Mesenchymal stem cell (in vitro differentiated cells and primary cell): ENCODE results near the gene THAP4.

ENCODE experiments used
- DNase-seq: peaks from one replicate; pipeline ENCODE4 v3.0.0-alpha.2; 2013
- H2AFZ ChIP-seq: one replicate; pipeline ENCODE4 v1.6.1; 2013; ENCODE audit warnings: low read depth, mild to moderate bottlenecking, control low read depth, inconsistent platforms, low read length, moderate library complexity
- H2AK5ac ChIP-seq: 2 replicates; pipeline ENCODE4 v1.6.1; 2013; ENCODE audit warnings: low read length, moderate library complexity, mild to moderate bottlenecking, inconsistent platforms; ENCODE audit not compliant: severe bottlenecking
- H2BK120ac ChIP-seq: one replicate; pipeline ENCODE4 v1.6.1; 2013; ENCODE audit warnings: low read depth, mild to moderate bottlenecking, inconsistent platforms, low read length, moderate library complexity
- H2BK12ac ChIP-seq, 2 experiments: one replicate each; pipeline ENCODE4 v1.6.1; 2013; ENCODE audit warnings: inconsistent platforms in 2 of 2, low read length in 2 of 2, mild to moderate bottlenecking in 2 of 2, moderate library complexity in 2 of 2, control low read depth in 1 of 2
- H2BK15ac ChIP-seq: one replicate; pipeline ENCODE4 v1.6.1; 2013; ENCODE audit warnings: mild to moderate bottlenecking, low read depth, inconsistent platforms; ENCODE audit not compliant: poor library complexity, severe bottlenecking
- H2BK5ac ChIP-seq: 2 replicates; pipeline ENCODE4 v1.6.1; 2013; ENCODE audit warnings: low read depth, mild to moderate bottlenecking, low read length, control low read depth, inconsistent platforms; ENCODE audit not compliant: poor library complexity, severe bottlenecking
- H3K14ac ChIP-seq, 2 experiments: one replicate each; pipeline ENCODE4 v1.6.1; 2013; ENCODE audit warnings: inconsistent platforms in 2 of 2, low read length in 2 of 2, control low read depth in 1 of 2, mild to moderate bottlenecking in 1 of 2, moderate library complexity in 1 of 2
- H3K18ac ChIP-seq, 2 experiments: one replicate each; pipeline ENCODE4 v1.6.1; 2013; ENCODE audit warnings: inconsistent platforms in 2 of 2, low read length in 2 of 2, control low read depth in 1 of 2, low read depth in 1 of 2, mild to moderate bottlenecking in 1 of 2
- H3K23ac ChIP-seq, 2 experiments: one replicate each; pipeline ENCODE4 v1.6.1; 2013; ENCODE audit warnings: inconsistent platforms in 2 of 2, low read length in 2 of 2, mild to moderate bottlenecking in 2 of 2, moderate library complexity in 2 of 2, control low read depth in 1 of 2
- H3K27ac ChIP-seq: 2 replicates; pipeline ENCODE4 v1.5.1; 2013; ENCODE audit warnings: mild to moderate bottlenecking, moderate library complexity, low read length, control low read depth, inconsistent platforms; ENCODE audit not compliant: poor library complexity, severe bottlenecking
- H3K27me3 ChIP-seq, 2 experiments: 2 replicates each; pipeline versions ENCODE4 v1.6.1 to v1.7.0; 2013; ENCODE audit warnings: low read length in 2 of 2, mild to moderate bottlenecking in 2 of 2, moderate library complexity in 2 of 2, control low read depth in 1 of 2, inconsistent platforms in 1 of 2; ENCODE audit not compliant: control insufficient read depth in 1 of 2, insufficient read depth in 1 of 2
- H3K36me3 ChIP-seq, 2 experiments: 2 replicates each; pipeline versions ENCODE4 v1.6.1 to v1.7.0; 2013; ENCODE audit warnings: low read length in 2 of 2, control low read depth in 1 of 2, inconsistent platforms in 1 of 2, low read depth in 1 of 2, mild to moderate bottlenecking in 1 of 2; ENCODE audit not compliant: insufficient read depth in 2 of 2, control insufficient read depth in 1 of 2
- H3K4ac ChIP-seq, 2 experiments: one replicate each; pipeline ENCODE4 v1.6.1; 2013; ENCODE audit warnings: inconsistent platforms in 2 of 2, low read length in 2 of 2, mild to moderate bottlenecking in 2 of 2, moderate library complexity in 2 of 2, control low read depth in 1 of 2, low read depth in 1 of 2
- H3K4me1 ChIP-seq: 2 replicates; pipeline ENCODE4 v1.6.1; 2013; ENCODE audit warnings: low read depth, low read length, control low read depth; ENCODE audit not compliant: control insufficient read depth, insufficient read depth
- H3K4me2 ChIP-seq: 2 replicates; pipeline ENCODE4 v1.6.1; 2013; ENCODE audit warnings: low read length, mild to moderate bottlenecking, inconsistent platforms; ENCODE audit not compliant: poor library complexity, severe bottlenecking
- H3K4me3 ChIP-seq, 2 experiments: 2 replicates each; pipeline versions ENCODE4 v1.5.1 to v1.7.0; 2013; ENCODE audit warnings: low read length in 2 of 2, mild to moderate bottlenecking in 2 of 2, control low read depth in 1 of 2, low read depth in 1 of 2; ENCODE audit not compliant: insufficient read depth in 1 of 2
- H3K79me1 ChIP-seq: replicated peaks from 2 replicates; pipeline ENCODE4 v1.6.1; 2013; ENCODE audit warnings: mild to moderate bottlenecking, control low read depth, low read length, inconsistent platforms; ENCODE audit not compliant: poor library complexity, severe bottlenecking
- H3K9ac ChIP-seq: 2 replicates; pipeline ENCODE4 v1.7.0; 2013; ENCODE audit warnings: mild to moderate bottlenecking, low read length, moderate library complexity
- H3K9me3 ChIP-seq: 2 replicates; pipeline ENCODE4 v1.7.0; 2013; ENCODE audit warnings: mild to moderate bottlenecking, low read length; ENCODE audit not compliant: control insufficient read depth
- H4K8ac ChIP-seq: one replicate; pipeline ENCODE4 v1.6.1; 2013; ENCODE audit warnings: inconsistent platforms, mild to moderate bottlenecking, low read length, moderate library complexity
- H4K91ac ChIP-seq: one replicate; pipeline ENCODE4 v1.6.1; 2013; ENCODE audit warnings: mild to moderate bottlenecking, low read length, inconsistent platforms
- WGBS: methylation state at CpG from one replicate; pipeline ENCODE4 v1.1.7; 2013; ENCODE audit warnings: mixed read lengths; 5-methylcytosine and 5-hydroxymethylcytosine counted together

THAP4 gene

DNA sequence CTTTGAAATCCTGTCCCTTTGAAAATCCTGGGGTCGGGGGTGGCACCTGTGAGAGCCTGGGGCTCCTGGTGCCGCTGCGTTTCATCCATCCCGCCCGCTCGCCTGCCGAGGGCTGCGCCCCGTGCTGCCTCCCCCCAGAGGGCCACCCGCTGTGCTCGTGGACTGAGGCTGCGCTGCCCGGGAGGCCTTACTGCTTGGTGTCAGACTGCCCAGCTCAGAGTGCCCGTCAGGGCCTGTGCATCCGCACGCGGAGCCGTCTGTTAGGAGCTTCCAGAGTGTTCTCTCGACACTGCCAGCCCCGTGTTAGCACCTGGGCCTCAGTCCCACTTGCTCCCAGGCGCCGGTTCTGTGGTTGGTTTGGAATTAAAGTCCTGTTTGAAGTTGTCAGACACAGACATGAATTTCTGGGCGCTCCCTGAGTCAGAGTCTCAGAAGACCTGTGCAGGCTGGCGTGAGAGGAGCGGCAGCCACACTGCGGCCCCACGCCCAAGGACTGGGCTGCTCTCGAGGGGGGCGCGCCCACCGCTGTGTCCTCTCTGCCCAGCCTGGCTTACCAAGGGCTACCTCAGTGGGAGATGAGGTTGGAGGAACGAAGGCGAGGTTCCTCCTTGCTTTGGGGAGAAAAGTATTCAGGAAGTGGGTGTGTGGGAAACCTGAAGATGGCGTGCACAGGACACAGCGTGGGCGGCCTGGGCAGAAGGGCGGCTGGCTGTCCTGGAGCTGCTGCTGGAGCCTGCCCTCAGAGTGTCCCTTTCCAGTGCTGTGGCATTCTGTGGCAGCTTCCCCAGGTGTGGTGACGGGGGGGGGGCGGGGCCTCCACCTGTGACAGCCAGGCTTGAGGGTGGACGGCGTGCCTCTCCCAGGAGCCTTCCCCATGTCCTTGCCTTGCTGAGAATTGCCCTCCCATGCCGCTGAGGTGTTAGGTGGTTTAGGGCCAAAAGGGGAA is 35.6 kb upstream of the THAP4 start:
- Histone ChIP-seq H3K4me1 (peaks cover 13% of the 10 kb centered on the region), H3K9me3 (no peaks in the 10 kb centered on the region), H2AK5ac (no peak overlapping the region), H2AFZ (no peak overlapping the region), H2BK12ac (no peak overlapping the region), H3K27me3 (no peaks in the 10 kb centered on the region), H3K4me2 (no peak overlapping the region), H3K18ac (no peak overlapping the region), H3K14ac (no peak overlapping the region), H4K8ac (no peak overlapping the region), H3K23ac (no peak overlapping the region), H3K4me3 (no peak overlapping the region), H3K27ac (no peak overlapping the region), H3K36me3 (peaks cover 92 to 96% of the 10 kb centered on the region in 2 experiments), H2BK5ac (no peak overlapping the region), H4K91ac (no peak overlapping the region), H3K79me1 (peaks cover 45% of the 10 kb centered on the region), H2BK120ac (no peak overlapping the region), H2BK15ac (no peak overlapping the region), H3K9ac (no peak overlapping the region), H3K4ac (no peak overlapping the region)
- no peak for DNase-seq
- WGBS, result 98% methylated on average over 42 of the region's 42 CpGs

DNA sequence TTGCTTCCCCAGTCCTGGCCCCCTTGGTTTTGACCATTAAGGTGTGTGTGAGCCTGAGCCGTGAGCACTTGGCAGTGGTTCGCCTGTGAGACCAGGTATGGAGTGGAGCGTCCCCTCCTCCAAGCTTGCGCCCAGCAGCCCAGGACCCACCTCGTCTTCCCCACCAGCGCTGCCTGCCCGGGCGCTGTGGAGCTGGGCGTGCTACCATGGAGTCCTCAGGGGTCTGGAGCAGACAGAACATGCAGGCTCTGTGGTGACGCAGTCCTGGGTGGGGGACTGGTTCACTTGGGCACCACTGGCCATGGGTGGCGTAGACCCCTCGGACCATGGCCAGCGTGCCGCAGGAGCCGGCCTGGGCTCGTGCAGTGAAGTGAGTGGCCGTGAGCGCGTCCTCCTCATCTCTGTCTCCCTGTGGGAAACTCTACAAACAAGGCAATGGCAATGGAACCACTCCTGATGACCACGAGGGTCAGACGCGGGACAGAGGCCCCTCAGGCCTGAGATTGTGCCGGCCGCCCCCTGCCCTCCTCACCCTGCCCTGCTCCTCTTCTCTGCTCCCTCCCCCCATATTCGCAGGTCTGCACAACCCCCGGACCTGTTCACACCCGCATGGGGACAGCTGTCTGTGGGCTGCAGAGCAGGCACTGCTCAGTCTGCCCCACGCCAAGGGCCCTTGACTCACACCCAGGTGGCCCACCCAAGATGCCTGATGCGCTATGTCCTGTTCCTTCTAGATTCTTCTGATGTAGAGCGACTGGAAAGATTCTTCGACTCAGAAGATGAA is 34.7 kb upstream of the THAP4 start:
- Histone ChIP-seq H3K4me2 (no peak overlapping the region), H3K27ac (no peak overlapping the region), H3K4ac (no peak overlapping the region), H2BK15ac (no peak overlapping the region), H3K36me3 (peaks cover 87 to 93% of the 10 kb centered on the region in 2 experiments), H3K18ac (no peak overlapping the region), H3K4me3 (no peak overlapping the region), H2AK5ac (no peak overlapping the region), H2BK120ac (no peak overlapping the region), H4K8ac (no peak overlapping the region), H2AFZ (no peak overlapping the region), H3K9me3 (no peaks in the 10 kb centered on the region), H3K14ac (no peak overlapping the region), H3K79me1 (peaks cover 45% of the 10 kb centered on the region), H3K23ac (no peak overlapping the region), H3K4me1 (peaks cover 18% of the 10 kb centered on the region), H3K27me3 (no peaks in the 10 kb centered on the region), H2BK5ac (no peak overlapping the region), H2BK12ac (no peak overlapping the region), H3K9ac (no peak overlapping the region), H4K91ac (no peak overlapping the region)
- DNase-seq, result no peak
- WGBS, result 97% methylated on average over 31 of the region's 31 CpGs

DNA sequence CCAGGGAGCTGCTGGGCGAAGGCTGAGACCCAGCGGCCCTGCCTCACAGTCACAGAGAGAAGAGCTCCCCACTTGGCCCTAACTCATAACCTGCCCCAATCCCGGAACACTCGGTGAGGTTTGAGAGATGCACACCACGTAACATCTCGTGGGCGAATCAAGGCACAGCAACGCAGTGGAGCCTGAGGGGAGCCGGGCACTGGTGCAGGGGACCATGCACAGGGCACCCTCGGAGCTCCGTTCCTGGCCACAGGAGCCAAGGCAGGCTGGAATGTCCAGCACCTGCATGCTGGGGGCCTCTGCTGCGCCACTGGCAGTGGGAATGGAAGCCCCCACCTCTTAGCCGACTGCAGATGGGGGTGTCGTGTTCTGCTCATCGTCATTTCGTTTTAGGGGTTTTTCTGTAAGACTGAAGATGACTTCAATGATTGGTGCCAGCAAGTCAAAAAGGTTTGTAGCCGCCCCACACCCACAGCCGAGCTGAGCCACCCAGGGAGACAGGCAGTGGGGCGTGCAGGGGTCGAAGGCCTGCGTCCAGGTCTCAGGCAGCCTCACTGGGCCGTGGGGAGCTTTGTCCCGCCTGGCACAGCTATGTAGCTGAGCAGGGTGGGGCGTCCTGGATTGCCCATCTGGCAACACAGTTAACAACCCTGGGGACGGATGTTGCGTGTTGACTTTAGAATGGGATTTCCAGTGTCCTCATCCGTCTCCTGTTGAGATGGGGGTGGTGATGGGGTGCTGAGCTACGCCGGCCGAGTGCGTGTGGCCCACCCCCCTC is 33.6 kb upstream of the THAP4 start:
- Histone ChIP-seq H2BK5ac (no peak overlapping the region), H3K27me3 (no peaks in the 10 kb centered on the region), H3K9me3 (no peaks in the 10 kb centered on the region), H2AFZ (no peak overlapping the region), H3K9ac (no peak overlapping the region), H3K27ac (no peak overlapping the region), H2BK120ac (no peak overlapping the region), H3K14ac (no peak overlapping the region), H3K4ac (no peak overlapping the region), H2BK15ac (no peak overlapping the region), H2AK5ac (no peak overlapping the region), H4K8ac (no peak overlapping the region), H3K79me1 (peaks cover 41% of the 10 kb centered on the region), H3K36me3 (peaks cover 79 to 83% of the 10 kb centered on the region in 2 experiments), H3K4me3 (no peak overlapping the region), H3K4me1 (peaks cover 28% of the 10 kb centered on the region), H3K18ac (no peak overlapping the region), H4K91ac (no peak overlapping the region), H3K4me2 (no peak overlapping the region), H2BK12ac (no peak overlapping the region), H3K23ac (no peak overlapping the region)
- no peak for DNase-seq
- WGBS, result 92% methylated on average over 31 of the region's 31 CpGs
